BLaER1 (cell line): ENCODE measurements around the gene AZU1.
"Not testable (repeated sequence)": the region's sequence is repeated elsewhere in the genome, so short reads cannot be mapped to it uniquely, and the experiment has no call there.

Experiments used
- H3K27ac ChIP-seq: shearing (Covaris generic); formaldehyde crosslinking; 2 replicates; pipeline ENCODE4 v1.8.1; 2022
- H3K27me3 ChIP-seq: shearing (Covaris generic); formaldehyde crosslinking; 2 replicates; pipeline ENCODE4 v1.8.1; 2022
- H3K36me3 ChIP-seq: shearing (Covaris generic); formaldehyde crosslinking; 2 replicates; pipeline ENCODE4 v1.8.1; 2022
- H3K4me1 ChIP-seq: shearing (Covaris generic); formaldehyde crosslinking; 2 replicates; pipeline ENCODE4 v1.8.1; 2022
- H3K4me2 ChIP-seq: shearing (Covaris generic); formaldehyde crosslinking; 2 replicates; pipeline ENCODE4 v1.8.1; 2022
- H3K4me3 ChIP-seq: shearing (Covaris generic); formaldehyde crosslinking; 2 replicates; pipeline ENCODE4 v1.8.1; 2022
- H3K9ac ChIP-seq: shearing (Covaris generic); formaldehyde crosslinking; 2 replicates; pipeline ENCODE4 v1.8.1; 2022
- H3K9me3 ChIP-seq: shearing (Covaris generic); formaldehyde crosslinking; 2 replicates; pipeline ENCODE4 v1.8.1; 2022
- H4K20me1 ChIP-seq: shearing (Covaris generic); formaldehyde crosslinking; 2 replicates; pipeline ENCODE4 v1.8.1; 2022
- Cebpa-rat ChIP-seq: shearing (Covaris generic); IDR thresholded peaks from 2 replicates; pipeline ENCODE4 v1.8.1; 2022

AZU1 gene

GRCh38 chr19:843836-844545, 16.4 kb downstream of the AZU1 start:
- H3K4me2 ChIP-seq, result no peak overlapping the region
- peaks cover 10% of the 10 kb centered on the region; the same call in 1 of the 2 replicates for H4K20me1 ChIP-seq

DNA sequence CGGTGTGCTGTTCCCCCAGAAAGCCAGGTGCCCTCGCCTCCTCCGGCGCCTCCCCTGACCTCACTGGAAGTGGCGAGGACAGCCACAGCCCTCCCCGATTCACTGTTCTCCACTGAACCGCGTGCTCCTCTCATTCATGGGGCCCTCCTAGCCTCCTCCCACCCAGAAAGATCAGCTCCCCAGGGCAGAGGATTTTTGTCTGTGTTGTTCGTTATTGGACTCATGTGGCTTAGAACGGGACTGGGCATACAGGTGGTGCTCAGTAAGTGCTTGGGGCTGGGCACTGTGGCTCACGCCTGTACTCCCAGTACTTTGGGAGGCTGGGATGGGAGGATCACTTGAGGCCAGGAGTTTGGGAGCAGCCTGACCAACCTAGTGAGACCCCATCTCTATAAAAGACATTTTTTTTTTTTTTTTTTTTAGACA, 16.9 kb downstream of the AZU1 start:
- H3K4me2 ChIP-seq, result no peak overlapping the region
- no peak overlapping the region for H3K27ac ChIP-seq
- H3K27me3 ChIP-seq, result peaks cover 77% of the 10 kb centered on the region
- H3K36me3 ChIP-seq, result no peaks in the 10 kb centered on the region
- H3K4me1 ChIP-seq, result peaks cover 36% of the 10 kb centered on the region
- peaks cover 10% of the 10 kb centered on the region; the same call in 1 of the 2 replicates for H4K20me1 ChIP-seq
- no peak overlapping the region for H3K9ac ChIP-seq
- no peak for TF ChIP-seq Cebpa-rat
- no peaks in the 10 kb centered on the region for H3K9me3 ChIP-seq
- H3K4me3 ChIP-seq, result no peak overlapping the region

More at GRCh38 chr19:843836-844545, 16.4 kb downstream of the AZU1 start:
- H3K36me3 ChIP-seq, result no peaks in the 10 kb centered on the region
- peaks cover 72% of the 10 kb centered on the region for H3K27me3 ChIP-seq
- H3K4me1 ChIP-seq, result peaks cover 42% of the 10 kb centered on the region
- no peak for TF ChIP-seq Cebpa-rat
- H3K9me3 ChIP-seq, result no peaks in the 10 kb centered on the region
- H3K27ac ChIP-seq, result no peak overlapping the region
- no peak overlapping the region for H3K4me3 ChIP-seq
- no peak overlapping the region for H3K9ac ChIP-seq

DNA sequence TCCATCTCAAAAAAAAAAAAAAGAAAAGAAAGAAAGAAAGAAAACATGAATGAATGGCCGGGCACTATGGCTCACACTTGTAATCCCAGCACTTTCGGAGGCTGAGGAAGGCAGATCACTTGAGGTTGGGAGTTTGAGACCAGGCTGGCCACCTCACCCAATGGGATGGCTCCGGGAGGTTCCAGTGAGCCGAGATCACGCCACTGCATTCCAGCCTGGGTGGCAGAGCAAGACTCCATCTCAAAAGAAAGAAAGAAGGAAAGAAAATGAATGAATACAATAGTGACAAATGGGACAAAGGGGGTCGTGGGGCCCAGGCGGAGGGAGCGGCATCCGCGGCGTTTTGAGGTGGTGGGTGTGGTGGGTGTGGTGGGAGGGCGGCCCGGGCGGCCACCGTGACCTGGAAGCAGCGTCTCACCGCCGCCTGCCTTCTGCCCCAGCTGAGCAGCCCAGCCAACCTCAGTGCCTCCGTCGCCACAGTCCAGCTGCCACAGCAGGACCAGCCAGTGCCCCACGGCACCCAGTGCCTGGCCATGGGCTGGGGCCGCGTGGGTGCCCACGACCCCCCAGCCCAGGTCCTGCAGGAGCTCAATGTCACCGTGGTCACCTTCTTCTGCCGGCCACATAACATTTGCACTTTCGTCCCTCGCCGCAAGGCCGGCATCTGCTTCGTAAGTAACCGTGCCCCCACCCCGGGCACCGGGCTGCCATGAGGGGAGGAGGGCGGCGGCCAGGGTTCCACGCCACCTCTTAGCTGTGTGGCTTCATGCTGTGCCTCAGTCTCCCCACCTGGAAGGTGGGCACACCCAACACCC, 18.3 kb downstream of the AZU1 start:
- Histone ChIP-seq H3K36me3 (no peaks in the 10 kb centered on the region), H3K9me3 (no peaks in the 10 kb centered on the region), H3K4me1 (peaks cover 23% of the 10 kb centered on the region), H3K4me3 (no peak overlapping the region), H4K20me1 (peaks cover 10% of the 10 kb centered on the region; the same call in 1 of the 2 replicates), H3K9ac (no peak overlapping the region), H3K4me2 (no peak overlapping the region), H3K27me3 (peaks cover 90% of the 10 kb centered on the region), H3K27ac (no peak overlapping the region)
- TF ChIP-seq Cebpa-rat, result no peak

DNA sequence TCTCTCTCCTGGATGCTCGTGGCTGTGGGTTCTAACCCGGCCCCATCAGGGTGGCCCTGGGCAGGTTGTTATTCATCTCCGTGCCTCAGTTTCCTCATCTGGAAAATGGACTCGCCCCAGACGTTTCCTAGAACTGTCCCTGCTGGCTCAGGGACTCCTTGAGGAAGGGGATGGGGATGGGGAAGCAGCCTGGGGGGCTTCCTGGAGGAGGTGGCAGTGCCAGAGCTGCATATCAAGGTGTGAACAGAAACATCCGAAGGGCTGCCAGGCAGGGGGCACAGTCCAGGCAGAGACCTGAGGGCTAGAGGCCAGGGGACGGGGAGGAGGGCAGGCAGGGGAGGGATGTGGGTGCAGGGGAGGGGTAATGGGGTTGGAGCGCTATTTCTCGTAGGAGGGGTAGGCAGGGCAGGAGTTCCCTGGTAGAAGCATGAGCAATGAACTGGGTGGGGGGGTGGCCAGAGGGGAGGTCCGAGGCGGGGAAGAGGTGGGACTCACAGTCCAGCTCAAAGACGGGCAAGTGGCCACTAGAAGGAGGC, 20.8 kb downstream of the AZU1 start:
- Histone ChIP-seq H3K36me3 (no peaks in the 10 kb centered on the region), H3K4me2 (peak overlapping the region; percentile 30), H3K9ac (no peak overlapping the region), H3K4me3 (no peak overlapping the region), H4K20me1 (0 out of 2 replicates have a peak, but pooled peaks cover 10% of the 10 kb centered on the region), H3K4me1 (peaks cover 23% of the 10 kb centered on the region), H3K9me3 (no peaks in the 10 kb centered on the region), H3K27me3 (peaks cover 91% of the 10 kb centered on the region), H3K27ac (no peak overlapping the region)
- TF ChIP-seq Cebpa-rat, result no peak

DNA sequence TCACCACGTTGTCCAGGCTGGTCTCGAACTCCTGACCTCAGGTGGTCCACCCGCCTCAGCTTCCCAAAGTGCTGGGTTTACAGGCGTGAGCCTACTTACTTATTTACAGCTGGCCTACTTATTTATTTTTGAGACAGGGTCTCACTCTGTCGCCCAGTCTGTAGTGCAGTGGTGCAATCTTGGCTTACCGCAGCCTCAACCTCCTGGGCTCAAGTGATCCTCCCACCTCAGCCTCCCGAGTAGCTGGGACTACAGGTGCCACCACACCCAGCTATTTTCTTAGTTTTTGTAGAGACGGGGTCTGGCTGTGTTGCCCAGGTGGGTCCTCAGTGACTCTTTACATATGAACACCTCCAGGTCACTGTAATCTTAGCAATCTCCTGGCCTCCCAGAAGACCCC, 21.6 kb downstream of the AZU1 start:
- Histone ChIP-seq H4K20me1 (0 out of 2 replicates have a peak, but pooled peaks cover 10% of the 10 kb centered on the region), H3K27me3 (peaks cover 85% of the 10 kb centered on the region), H3K4me1 (peaks cover 23% of the 10 kb centered on the region)
- not testable (repeated sequence) for H3K4me3 ChIP-seq, H3K9ac ChIP-seq, H3K36me3 ChIP-seq, H3K27ac ChIP-seq, H3K9me3 ChIP-seq, H3K4me2 ChIP-seq

- no peak for TF ChIP-seq Cebpa-rat
- Histone ChIP-seq H3K4me2 (no peak overlapping the region), H3K27me3 (peaks cover 73% of the 10 kb centered on the region), H3K27ac (no peak overlapping the region), H3K9ac (no peak overlapping the region), H3K4me3 (no peak overlapping the region), H4K20me1 (0 out of 2 replicates have a peak, but pooled peaks cover 10% of the 10 kb centered on the region), H3K9me3 (no peaks in the 10 kb centered on the region), H3K36me3 (no peaks in the 10 kb centered on the region), H3K4me1 (peaks cover 13% of the 10 kb centered on the region)
Observed at GRCh38 chr19:850221-850978, 22.8 kb downstream of the AZU1 start.

GRCh38 chr19:850979-851335, 23.3 kb downstream of the AZU1 start:
- Histone ChIP-seq H3K4me3 (no peak overlapping the region), H3K27me3 (peaks cover 67% of the 10 kb centered on the region), H3K27ac (no peak overlapping the region), H3K36me3 (no peaks in the 10 kb centered on the region), H3K4me2 (no peak overlapping the region), H3K4me1 (peaks cover 11% of the 10 kb centered on the region), H3K9me3 (no peaks in the 10 kb centered on the region), H4K20me1 (0 out of 2 replicates have a peak, but pooled peaks cover 6% of the 10 kb centered on the region), H3K9ac (no peak overlapping the region)
- TF ChIP-seq Cebpa-rat, result no peak

DNA sequence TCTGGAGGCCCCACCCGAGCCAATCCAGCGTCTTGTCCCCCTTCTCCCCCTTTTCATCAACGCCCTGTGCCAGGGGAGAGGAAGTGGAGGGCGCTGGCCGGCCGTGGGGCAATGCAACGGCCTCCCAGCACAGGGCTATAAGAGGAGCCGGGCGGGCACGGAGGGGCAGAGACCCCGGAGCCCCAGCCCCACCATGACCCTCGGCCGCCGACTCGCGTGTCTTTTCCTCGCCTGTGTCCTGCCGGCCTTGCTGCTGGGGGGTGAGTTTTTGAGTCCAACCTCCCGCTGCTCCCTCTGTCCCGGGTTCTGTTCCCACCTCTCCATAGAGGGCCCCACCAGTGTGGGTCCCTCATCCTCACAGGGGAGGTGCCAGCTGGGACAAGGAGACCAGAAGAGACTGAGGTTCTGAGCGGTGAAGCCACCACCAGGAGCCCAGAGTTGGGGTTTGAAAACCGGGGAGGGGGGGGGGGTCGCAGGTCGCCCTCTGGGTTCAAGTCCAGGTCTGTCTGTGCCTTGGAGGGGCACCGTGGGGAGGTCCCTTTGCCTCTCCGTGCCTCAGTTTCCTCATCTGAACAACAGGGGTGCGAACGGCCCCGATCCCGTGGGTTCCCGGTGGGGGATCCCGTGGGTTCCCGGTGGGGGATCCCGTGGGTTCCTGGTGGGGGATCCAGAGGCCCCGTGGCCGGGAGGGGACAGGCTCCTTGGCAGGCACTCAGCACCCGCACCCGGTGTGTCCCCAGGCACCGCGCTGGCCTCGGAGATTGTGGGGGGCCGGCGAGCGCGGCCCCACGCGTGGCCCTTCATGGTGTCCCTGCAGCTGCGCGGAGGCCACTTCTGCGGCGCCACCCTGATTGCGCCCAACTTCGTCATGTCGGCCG, 24.7 kb downstream of the AZU1 start, which contains the start of gene ELANE:
ELANE (plus strand) TSS at position 168 of the 878 bp plus-strand sequence; CDS start at position 194, 26 bp downstream.
- no peak within 1 kb of the TSS for H3K9ac ChIP-seq
- H3K4me1 ChIP-seq, result peaks cover 9% of the 10 kb centered on the region
- no peak within 1 kb of the TSS for H3K4me3 ChIP-seq
- peaks cover 54% of the 10 kb centered on the region for H3K27me3 ChIP-seq
- H3K9me3 ChIP-seq, result no peaks in the 10 kb centered on the region
- TF ChIP-seq Cebpa-rat, result no peak
- no peaks in the 10 kb centered on the region for H4K20me1 ChIP-seq
- no peak within 1 kb of the TSS for H3K4me2 ChIP-seq
- no peak within 1 kb of the TSS for H3K27ac ChIP-seq
- no peaks in the 10 kb centered on the region for H3K36me3 ChIP-seq
